HG03280 (cell line): ENCODE data around the gene CYFIP2.

Experiments used
- ATAC-seq: cut with Tn5 transposase; IDR thresholded peaks from one replicate; pipeline ENCODE4 v1.9.1; 2021; ENCODE audit warnings: mild to moderate bottlenecking, moderate library complexity; ENCODE audit not compliant: unreplicated experiment

CYFIP2 gene

DNA sequence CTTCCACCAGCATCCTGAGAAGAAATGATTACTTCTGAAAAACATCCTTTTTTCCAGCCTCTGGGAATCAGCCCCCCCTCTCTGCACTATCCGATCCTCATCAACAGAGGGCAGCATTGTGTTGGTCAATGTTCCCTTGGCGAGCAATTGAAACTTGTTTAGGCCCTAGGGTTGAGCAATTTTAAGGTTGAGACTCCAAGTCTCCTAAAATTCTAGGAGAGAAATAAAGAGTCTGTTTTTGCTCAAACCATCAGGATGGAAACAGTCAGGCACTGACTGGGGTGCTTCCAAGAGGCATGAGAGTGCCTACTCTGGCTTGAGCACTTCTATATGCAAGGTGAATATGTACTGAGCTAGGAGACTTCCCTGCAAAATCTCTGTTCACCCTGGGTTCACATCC lies 12.4 kb upstream of the CYFIP2 start:
- ATAC-seq: peak; percentile 47

DNA sequence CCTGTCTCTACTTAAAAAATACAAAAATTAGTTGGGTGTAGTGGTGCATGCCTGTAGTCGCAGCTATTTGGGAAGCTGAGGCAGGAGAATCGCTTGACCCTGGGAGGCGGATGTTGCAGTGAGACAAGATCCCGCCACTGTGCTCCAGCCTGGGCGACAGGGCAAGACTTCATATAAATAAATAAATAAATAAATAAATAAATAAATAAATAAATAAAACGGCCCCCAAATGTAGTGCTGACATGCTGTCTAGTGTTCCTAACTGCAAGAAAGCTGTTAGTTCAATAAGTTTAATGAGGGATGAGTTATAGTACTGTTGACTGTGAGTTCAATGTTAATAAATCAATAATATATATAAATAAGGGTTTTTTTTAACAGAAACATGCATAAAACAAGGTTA lies 7.5 kb upstream of the CYFIP2 start:
- no peak for ATAC-seq

DNA sequence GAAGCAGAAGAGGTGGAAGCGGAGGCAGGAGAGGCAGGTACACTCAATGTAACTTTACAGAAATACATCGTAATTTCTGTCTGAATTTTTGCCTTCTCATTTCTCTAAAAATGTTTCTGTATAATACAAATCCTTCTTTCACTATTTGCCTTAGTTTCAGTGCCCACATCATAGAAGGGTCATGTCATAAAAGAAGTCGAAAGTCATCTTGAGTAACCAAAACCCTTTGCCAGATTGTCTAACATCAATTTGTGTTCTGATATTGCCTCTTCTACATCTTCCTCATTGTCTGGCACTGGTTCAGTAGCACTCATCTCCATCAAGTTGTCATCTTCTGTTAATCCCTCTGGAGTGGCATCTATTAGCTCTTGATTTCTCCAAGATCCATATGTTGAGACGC lies 6.2 kb upstream of the CYFIP2 start:
- ATAC-seq: no peak

DNA sequence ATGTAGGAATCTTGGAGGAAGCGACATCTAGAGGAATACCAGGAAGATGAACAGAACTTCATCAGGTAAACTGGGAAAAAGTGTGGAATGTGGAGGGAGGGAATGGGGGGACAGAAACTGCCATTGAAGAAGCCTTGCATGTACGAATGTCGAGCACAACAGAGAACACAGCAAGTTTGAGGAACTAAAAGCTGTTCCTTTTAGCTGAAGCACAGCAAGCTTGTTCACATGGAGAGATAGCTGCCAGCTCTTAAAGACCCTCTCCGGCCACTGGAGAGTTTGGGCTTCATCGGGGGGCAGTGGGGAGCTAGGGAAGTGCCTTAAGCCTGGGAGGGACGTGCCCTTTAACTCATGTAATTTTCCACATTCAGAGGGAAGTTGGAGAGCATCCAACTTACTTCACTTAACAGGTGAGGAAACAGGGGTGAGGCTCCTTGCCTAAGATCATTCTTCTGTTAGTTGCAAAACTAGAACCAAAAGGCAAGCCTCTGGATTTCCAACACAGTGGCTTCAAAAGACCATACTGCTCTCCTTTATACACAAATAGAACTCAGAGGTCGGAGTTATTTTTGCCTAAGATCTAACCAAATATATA lies 2.3 kb upstream of the CYFIP2 start:
- no peak for ATAC-seq

DNA sequence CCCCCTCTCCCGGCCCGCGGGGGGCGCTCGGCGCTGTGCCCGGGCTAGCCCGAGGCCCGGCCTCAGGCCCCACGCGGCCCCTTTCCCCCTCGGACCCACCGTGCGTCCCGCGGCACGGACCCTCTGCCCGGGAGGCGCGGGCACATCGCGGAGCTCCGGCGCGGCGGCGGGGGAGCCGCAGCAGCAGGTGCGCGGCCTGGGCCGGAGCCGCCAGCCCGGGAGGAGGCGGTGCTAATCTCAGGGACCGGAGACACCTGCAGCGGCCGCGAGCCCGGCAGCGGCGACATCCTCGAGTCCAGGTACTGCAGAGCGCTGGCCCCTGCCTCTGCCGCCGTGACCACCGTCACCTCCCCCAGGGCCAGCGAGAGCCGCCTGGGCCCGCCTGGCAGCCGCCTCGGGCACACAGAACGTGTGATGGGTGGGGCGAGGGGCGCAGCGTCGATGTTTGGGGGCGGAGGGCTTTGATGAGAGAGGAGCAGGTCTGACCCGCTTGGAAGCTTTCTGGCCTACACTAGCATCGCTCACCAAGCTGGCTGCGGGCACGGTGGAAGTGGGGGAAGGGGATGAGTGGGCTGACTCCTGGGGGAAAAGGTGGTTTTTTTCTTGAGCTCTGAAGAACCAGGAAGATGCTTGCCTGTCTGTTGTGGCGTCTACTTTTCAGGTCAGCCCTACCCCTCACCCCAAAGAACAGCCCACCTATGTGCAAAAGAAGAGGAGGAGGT lies 524 bp downstream of the CYFIP2 start:
- ATAC-seq: peak; percentile 64

DNA sequence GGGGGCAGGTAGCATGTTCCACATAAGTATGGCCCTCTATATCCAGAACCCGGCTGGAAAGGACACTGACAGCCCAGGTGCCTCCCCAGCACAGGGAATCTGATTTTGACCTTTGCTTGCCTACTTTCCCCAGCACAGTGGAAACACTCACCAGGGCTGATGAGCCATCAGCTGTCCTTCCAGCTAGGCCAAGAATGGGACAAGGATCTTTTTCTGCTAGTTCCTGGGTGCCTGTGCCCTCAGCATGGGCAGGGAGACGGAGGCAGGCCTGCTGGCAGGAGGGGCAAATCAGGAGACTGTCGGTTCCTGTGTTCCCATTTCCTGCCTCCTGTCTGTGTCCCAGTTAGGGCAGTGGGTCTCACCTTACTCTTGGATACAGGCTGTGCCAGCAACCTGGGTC lies 1.1 kb downstream of the CYFIP2 start:
- no peak for ATAC-seq

DNA sequence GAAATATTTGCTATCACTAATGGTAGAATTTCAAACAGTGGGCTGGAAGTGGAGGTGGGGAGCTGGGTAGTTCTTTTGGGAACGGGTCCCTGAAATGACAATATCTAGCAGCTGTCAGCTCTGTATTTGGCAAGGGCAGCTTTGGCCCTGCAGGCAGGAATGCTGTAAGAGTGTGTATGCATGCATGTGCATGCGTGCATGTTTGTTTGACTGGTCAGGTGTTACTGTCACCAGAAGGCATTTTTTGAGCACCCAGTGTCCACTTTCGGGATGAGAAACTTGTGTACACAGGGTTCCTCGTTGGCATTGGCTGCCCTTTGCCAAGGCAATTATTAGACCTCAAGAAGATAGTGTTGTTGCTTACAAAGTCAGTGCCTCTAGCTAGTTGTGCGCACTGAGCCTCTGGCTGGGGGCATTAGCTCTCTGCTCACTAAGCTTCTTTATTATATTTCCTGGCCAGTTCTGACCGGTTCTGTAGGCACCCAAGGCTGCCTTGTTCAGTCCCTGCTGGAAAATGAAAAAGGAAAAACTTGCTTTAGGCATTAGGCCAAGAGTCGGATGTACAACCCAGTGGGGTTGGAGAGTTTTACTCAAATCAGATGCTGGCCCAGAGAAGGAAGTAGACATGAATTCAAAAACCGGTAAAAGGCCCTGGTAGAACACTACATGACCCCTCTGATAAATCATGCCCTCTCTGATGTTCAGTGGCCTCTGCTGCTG lies 2.0 kb downstream of the CYFIP2 start:
- no peak for ATAC-seq

DNA sequence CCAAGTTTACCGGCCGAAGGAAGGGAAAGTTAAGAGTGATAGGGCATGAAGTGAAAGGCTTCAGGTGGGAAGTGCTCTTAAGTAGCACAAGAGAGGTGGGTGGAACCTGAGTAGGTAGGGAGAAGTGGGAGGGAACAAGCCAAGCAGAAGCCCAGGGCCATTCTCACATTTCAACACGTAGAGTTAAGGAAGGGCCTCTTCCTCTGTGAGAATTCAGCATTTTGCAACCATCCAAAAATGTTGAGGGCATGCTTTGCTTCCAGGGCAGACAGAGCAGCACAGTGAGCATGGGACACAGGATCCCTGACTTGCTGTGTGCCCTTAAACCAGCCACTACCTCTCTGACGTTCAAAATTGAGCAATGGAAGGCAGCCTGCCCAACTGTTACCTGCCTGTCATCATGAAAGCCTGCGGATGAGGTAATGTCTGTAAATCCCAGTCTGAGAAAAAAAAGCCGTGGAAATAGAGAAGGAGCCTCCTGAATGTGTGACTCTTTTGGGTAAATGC lies 3.3 kb downstream of the CYFIP2 start:
- no peak for ATAC-seq

DNA sequence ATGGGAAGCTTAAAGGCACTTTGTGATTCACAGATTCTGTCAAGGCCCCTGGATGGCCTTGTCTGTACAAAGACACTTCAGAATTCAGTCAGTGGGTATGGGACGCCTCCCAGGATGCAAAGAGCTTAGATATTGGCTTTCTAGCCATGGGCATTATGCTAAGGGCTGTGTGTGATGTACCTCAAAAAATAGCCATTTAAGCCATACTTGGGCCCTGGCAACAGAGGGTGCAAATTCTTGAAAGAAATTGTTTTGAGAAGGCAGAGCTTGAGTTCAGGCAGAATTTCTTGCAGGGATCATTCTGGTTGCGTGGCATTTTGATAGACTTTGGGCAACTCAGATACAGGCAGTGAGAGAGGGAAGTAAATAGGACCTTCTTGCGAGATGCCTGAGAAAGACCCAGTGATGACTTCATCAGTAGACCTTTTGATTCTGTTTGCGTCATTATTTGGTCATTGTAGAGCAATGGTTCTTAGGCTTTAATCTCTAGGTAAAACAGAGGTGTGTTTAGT lies 3.9 kb downstream of the CYFIP2 start:
- no peak for ATAC-seq

DNA sequence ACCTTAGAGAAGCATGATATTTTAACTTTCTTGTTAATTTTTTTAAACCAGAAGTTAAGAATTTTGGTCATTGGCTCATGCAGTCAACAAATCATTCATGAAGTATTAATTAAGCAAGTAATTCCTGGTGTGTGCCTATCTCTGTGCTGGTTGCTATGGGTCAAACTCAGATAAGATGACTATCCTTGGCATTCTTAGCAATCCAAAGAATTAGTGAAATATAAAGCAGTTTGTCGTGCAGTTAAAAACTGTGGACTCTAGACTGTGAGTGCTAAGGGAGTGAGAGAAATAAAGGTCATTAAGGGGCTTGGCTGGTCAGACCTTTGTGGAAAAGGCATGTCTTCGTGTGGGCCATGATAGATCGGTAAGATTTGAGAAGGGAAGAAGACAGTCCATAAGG lies 4.8 kb downstream of the CYFIP2 start:
- no peak for ATAC-seq

DNA sequence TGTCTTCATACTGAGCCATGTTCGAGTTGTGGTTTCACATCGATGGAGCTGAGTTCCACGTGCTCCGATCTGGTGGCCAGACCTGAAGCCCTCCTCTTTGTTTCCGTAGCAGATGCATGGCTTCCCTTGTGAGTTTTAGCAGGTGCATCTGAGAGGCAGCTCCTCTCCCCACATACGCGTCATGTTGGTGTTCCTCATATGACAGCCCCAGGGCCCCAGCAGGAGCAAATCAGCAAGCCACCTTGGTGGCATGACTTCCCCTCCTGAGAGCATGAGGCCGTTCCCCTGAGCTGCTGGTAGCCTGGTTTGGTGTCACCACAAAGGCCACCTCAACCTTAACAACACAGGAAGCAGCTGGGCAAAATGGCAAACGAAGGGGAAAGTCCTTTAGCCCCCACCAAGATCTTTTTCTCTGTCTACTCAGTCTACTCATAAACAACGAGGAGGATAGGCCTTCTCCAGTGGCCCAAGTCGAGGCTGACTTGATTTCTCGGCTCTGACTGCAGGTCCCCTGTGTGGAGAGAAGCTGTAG lies 5.9 kb downstream of the CYFIP2 start:
- peak; percentile 86 for ATAC-seq

DNA sequence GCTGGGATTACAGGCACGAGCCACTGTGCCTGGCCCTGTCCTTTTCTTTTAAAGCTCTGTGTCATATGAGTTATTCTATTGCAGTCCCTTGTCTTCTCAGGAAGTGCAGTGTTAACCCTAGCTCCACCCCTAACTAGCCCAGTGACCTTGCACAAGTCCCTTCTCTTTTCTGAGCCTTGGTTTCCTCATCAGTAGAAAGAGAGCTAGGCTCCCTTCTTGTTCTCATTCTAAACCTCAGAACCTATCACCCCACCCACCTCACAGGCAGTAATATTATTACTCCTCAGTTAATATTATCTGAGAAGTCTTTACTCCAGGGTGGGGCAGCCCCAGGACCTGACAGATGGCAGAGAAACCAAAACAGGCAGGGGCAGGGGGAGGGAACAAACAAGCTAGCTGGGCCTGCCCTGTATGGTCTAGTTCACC lies 7.2 kb downstream of the CYFIP2 start:
- ATAC-seq: peak; percentile 55

DNA sequence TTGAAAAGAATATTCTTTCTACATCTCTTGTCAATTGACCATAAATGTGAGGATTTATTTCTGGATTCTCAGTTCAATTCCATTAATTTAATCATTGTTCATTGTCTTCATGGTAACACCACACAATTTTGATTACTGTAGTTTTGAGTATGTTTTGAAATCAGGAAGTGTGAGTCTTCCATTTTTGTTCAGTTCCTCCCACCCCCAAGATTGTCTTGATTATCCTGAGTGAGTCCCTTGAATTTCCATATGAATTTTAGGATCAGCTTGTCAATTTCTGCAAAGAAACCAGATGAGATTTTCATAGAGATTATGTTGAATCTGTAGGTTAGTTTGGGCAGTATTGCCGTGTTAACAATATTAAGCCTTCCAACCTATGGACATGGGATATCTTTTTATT lies 9.5 kb downstream of the CYFIP2 start:
- no peak for ATAC-seq

DNA sequence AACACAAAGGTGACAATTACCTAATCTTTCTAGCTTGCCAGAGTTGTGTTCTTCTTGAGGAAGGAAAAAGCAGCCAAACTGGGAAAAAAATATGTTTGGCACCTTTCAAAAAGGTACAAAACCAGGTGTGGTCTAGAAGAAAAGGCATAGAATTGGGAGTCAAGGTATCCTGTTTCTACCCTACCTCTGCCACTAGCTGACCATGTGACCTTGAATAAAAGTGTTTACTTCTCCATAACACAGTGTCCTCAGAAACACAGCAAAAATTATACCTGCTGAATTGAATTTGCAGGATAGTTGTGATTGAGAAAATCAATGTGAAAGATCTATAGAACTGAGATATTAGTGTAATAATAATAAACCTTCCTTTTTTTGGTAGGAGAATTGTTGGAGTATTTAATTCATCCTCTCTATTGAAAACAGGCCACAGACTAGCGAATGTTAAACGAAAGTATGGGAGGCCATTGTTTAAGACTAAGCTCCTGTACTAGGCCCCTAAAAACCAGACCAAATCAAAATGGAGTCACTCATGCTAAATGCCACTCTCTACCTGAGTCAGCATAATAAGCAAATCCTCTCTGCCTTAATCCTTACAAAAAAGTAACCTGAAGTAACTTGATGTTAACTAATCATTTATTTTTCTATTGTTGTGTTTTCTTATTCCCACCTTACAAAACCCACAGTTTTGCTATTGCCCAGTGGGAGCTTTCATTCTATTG lies 12.6 kb downstream of the CYFIP2 start:
- no peak for ATAC-seq

DNA sequence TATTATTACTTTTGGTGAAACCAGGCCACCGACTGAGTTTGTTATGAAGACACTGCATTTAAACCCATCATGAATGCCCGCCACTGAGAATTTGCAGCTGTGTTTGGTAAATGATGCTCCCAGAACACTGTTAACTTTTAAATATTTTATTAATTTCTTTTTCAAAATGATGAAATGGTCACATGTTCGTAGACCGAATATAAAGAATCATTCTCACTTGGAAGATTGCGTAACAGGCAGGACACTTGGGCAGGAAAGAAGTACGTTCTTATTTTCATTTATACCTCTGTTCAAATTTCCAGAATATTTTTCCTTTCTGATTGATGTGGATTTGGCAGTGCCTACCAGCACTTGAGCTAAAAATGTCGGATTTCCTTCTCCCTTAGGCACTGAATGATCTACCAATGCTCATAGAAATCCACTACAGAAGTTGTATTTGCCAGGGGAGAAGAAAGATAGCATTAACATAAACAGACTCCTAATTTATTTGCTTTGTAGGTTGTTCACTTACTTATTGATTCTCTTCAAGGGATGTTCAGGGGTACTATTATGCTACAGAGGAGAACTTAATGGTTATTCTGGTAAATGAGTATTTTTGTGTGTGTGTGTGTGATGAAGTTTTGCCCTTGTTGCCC lies 13.8 kb downstream of the CYFIP2 start:
- no peak for ATAC-seq

DNA sequence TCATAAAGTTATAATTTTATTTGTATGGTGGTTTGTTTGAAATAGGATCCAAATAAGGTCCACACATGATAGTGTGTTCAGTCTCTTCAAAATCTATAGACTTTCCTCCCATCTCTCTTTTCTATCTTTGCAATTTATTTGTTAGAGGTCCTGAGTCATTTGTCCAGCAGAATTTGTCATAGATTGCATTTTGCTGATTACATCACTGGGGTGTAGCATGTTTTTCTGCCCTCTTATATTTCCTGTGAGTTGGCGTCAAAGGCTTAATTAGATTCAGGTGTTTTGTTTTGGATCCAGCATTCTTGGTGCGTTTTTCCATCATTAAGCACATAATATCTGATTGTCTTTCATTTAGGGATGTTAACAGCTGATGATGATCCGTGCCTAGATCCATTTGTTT lies 15.0 kb downstream of the CYFIP2 start:
- no peak for ATAC-seq

DNA sequence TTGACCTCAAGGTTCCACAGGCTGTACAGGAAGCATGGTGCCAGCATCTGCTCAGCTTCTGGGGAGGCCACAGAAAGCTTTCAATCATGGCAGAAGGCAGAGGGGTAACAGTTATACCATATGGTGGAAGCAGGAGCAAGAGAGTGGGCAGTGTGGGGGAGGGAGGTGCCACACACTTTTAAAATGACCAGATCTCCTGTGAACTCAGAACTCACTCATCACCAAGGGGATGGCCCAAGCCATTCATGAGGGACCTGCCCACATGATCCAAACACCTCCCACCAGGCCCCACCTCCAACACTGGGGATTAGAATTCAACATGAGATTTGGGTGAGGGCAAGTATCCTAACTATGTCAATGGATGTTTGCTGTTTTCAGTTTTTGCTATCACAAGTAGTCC lies 16.2 kb downstream of the CYFIP2 start:
- ATAC-seq: no peak

DNA sequence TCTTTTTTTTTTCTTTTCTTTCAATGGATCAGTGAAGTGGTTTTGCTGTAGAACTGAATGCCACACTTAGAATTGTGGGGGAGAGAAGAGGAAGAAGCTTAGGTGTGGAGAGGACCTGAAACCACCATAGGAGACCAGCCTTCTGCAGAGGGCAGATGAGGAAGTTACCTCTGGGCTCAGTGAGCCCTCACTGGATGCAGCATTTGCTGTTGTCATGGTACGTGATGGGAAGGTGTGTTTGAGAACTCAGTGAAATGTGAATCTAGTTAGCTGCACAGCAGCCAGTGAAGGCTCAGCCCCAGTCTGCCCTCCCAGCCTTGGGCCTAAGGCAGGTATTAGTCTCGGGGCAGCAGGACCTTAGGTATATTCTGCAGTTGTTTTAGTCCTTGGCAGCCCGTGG lies 17.5 kb downstream of the CYFIP2 start:
- peak; percentile 98 for ATAC-seq

DNA sequence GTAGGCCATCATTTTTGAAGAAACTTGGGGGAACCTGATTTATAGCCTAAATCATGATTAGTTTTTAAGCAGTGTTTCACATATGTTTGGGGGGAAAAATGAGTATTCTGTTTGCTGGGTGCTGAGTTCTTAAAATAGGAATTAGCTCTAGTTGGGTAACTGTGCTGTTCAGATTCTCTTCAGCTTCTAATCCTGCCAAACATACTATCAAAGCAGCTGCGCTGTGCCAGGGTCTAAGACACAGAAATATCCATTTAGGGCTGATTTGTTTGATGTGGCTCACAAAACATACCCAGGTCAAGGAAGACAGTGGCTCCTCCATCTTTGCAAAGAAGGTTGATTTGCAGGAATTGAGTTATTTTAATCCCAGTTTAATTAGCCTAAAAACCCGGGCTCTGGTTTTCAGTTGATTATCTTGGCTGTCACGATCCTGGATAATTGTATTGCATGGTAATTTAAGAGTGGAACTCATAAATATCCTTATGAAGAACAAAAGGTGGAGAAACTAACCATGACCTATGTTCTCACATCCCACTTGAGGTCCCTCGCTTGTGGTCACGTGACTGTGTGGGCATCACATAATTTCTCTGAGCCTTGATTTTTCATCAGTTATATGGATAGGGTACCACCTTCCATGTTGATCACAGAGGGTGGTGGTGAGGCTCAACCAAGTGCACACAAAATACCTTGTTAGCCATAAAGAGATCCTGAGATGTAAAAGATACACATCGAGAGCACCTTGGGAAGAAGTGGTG lies 18.7 kb downstream of the CYFIP2 start:
- ATAC-seq: no peak
